Bronchial epithelial cell (primary cell): Measurements from ENCODE around the gene GNPTAB. TPM values are rescaled to one million over a fixed set of nuclear protein-coding genes. Genes with fewer than 3 reads are reported as not detected.

ENCODE experiments used
- DNase-seq: peaks from one replicate; pipeline ENCODE4 v3.0.0-alpha.2; 2010; ENCODE audit warnings: low read depth
- FAIRE-seq: peaks from 2 replicates; lab custom pipeline; 2011; peaks lifted over from hg19 to GRCh38; lab: Jason Lieb, UNC
- H3K27me3 ChIP-seq: 2 replicates; pipeline ENCODE4 v1.5.1; 2011; ENCODE audit warnings: low read length; ENCODE audit not compliant: control insufficient read depth, insufficient read depth
- H3K36me3 ChIP-seq: 2 replicates; pipeline ENCODE4 v1.5.1; 2011; ENCODE audit warnings: low read length; ENCODE audit not compliant: control insufficient read depth, insufficient read depth
- H3K4me3 ChIP-seq: 2 replicates; pipeline ENCODE4 v1.5.1; 2011; ENCODE audit warnings: mild to moderate bottlenecking, low read depth, low read length, control low read depth
- total RNA-seq: library from RNA; depleted of rRNA; stranded (reverse); fragments of >200 nt; gene quantifications from 2 replicates; pipeline ENCODE4 v1.2.1, GENCODE V29; 2014
- TF ChIP-seq, protein P1 (sequence below): IDR thresholded peaks from 2 replicates; pipeline ENCODE4 v1.5.1; 2011; ENCODE audit warnings: mild to moderate bottlenecking, moderate library complexity, low read length, control low read depth, inconsistent platforms; ENCODE audit not compliant: insufficient read depth, severe bottlenecking

The GNPTAB gene
- total RNA-seq, 1 donor from 2014 or later: 15.8 TPM

DNA sequence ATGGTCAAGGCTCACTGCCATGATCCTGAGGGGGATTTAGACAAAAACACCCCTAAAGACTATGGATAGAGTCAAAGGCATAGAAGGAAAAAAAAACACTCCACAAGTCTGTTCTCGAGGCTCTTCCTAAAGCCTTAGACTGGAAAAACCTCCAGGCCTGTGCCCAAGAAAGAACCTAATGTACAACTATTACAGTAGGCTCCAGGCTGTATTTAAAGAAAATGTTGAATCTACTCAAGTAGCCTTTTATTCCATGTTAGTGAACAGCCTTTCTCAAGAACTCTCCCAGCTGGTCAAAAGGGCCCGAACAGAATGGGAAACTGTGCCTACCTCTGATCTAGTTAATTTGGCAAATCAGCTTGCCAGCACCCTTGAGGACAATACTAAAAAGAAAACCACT is 28.3 kb downstream of the GNPTAB start:
- Histone ChIP-seq H3K36me3 (no peaks in the 10 kb centered on the region), H3K4me3 (no peak overlapping the region), H3K27me3 (no peaks in the 10 kb centered on the region)
- no peak for DNase-seq
- FAIRE-seq: no peak
- TF ChIP-seq, protein P1, sequence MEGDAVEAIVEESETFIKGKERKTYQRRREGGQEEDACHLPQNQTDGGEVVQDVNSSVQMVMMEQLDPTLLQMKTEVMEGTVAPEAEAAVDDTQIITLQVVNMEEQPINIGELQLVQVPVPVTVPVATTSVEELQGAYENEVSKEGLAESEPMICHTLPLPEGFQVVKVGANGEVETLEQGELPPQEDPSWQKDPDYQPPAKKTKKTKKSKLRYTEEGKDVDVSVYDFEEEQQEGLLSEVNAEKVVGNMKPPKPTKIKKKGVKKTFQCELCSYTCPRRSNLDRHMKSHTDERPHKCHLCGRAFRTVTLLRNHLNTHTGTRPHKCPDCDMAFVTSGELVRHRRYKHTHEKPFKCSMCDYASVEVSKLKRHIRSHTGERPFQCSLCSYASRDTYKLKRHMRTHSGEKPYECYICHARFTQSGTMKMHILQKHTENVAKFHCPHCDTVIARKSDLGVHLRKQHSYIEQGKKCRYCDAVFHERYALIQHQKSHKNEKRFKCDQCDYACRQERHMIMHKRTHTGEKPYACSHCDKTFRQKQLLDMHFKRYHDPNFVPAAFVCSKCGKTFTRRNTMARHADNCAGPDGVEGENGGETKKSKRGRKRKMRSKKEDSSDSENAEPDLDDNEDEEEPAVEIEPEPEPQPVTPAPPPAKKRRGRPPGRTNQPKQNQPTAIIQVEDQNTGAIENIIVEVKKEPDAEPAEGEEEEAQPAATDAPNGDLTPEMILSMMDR: no peak

DNA sequence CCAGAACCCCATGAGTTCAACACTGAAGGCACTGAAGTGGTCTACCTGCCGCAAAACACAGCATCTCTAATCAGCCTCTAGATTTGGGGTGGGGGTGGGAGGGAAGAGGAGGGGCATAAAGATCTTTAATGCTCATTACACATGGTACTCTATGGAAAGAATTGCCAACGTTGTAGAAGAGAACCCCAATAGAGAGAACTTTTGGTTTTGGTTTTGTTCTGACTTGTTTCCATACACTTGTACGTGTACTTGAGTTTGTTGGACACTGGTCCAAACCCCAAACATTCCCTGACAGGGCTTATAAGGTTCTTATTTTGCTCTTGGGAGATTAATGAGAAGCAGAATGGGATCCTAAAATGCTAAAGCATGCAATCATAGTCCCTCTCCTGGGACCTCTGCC is 31.0 kb downstream of the GNPTAB start:
- DNase-seq (no peak), FAIRE-seq (no peak)
- TF ChIP-seq, protein P1: no peak
- H3K27me3 ChIP-seq: no peaks in the 10 kb centered on the region
- H3K4me3 ChIP-seq: no peak overlapping the region
- H3K36me3 ChIP-seq: no peaks in the 10 kb centered on the region

DNA sequence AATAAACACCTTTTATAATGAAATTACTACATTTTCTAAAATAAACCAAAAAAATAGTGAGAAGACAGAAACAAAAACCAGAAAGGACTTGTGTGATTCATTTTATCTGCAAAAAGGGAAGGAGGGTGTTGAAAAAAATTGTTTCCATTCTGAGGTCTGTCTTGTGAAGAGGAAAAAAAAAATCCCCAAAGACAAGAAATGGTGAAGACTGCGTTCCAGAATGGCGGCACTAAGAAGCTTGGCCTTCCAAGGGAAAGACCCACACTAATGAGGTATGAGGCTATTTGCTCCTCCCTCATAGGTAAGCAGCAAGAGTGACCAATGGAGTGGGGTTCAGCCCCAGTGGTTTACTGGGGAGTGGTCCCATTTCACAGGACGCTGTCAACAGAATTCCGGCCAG is 35.0 kb downstream of the GNPTAB start:
- Histone ChIP-seq H3K36me3 (no peaks in the 10 kb centered on the region), H3K4me3 (no peak overlapping the region), H3K27me3 (no peaks in the 10 kb centered on the region)
- DNase-seq (no peak), FAIRE-seq (no peak)
- TF ChIP-seq, protein P1: no peak

DNA sequence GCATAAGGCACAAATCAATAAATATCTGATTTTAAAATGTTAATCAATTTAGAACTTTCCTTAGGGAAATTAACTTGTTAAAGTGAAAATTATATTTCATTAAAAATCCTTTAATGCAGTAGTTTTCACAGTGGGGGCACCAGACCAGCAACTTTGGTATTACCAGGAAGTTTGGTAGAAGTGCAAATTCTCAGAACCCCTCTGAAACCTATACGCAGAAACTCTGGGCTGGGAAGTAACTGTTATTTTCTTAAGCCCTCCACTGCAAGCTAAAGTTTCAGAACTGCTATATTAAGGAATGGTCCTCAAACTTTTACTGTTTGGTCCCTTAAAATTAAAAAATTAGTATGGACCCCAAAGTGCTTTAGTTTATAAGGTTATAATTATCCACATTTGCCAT is 35.7 kb downstream of the GNPTAB start:
- FAIRE-seq (no peak), DNase-seq (no peak)
- TF ChIP-seq, protein P1: no peak
- Histone ChIP-seq H3K36me3 (no peaks in the 10 kb centered on the region), H3K4me3 (no peak overlapping the region), H3K27me3 (no peaks in the 10 kb centered on the region)

DNA sequence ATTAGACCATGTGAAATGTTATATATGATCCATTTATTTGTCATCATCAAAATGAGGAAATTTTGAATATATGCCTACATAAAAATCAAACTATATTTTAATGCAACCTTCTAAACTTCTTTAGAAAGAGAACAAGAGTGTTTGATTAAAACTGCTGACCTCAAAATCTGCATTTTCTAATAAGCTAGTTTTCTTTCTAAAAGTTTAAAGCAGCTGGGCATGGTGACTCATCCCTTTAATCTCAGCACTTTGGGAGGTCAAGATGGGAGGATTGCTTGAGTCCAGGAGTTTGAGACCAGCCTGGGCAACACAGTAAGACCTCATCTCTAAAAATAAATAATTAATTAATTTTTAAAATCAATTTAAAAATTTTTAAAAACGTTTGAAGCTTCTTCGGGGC is 36.2 kb downstream of the GNPTAB start:
- no peaks in the 10 kb centered on the region for H3K36me3 ChIP-seq
- DNase-seq (no peak), FAIRE-seq (no peak)
- H3K4me3 ChIP-seq: no peak overlapping the region
- H3K27me3 ChIP-seq: no peaks in the 10 kb centered on the region
- TF ChIP-seq, protein P1: no peak

DNA sequence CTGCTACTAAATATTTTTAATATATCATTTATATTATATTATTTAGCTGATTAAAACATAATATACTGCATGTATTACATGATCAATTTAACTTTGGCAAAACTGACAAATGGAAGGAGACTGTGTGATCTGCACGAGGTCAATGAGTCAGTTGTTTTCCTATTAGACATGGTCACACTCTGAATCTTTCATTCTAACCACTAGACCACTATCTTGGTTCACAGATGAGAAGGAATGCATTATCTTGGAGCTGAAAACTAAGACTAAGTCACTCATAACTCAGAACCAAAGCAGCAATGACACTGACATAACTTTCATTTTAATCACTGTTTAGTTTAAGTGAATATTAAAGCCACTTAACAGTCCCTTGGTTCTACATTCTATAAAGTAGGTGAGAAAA is 37.4 kb downstream of the GNPTAB start:
- peak; percentile 6 for DNase-seq
- no peak for FAIRE-seq
- peaks cover 2% of the 10 kb centered on the region for H3K36me3 ChIP-seq
- no peaks in the 10 kb centered on the region for H3K27me3 ChIP-seq
- H3K4me3 ChIP-seq: no peak overlapping the region
- TF ChIP-seq, protein P1: no peak
